ENCODE results near the gene TSPAN5. TPM values are rescaled to one million over a fixed set of nuclear protein-coding genes. Genes with fewer than 3 reads are reported as not detected.

TSPAN5 gene
- polyA plus RNA-seq, 1 experiment: 190 TPM

DNA sequence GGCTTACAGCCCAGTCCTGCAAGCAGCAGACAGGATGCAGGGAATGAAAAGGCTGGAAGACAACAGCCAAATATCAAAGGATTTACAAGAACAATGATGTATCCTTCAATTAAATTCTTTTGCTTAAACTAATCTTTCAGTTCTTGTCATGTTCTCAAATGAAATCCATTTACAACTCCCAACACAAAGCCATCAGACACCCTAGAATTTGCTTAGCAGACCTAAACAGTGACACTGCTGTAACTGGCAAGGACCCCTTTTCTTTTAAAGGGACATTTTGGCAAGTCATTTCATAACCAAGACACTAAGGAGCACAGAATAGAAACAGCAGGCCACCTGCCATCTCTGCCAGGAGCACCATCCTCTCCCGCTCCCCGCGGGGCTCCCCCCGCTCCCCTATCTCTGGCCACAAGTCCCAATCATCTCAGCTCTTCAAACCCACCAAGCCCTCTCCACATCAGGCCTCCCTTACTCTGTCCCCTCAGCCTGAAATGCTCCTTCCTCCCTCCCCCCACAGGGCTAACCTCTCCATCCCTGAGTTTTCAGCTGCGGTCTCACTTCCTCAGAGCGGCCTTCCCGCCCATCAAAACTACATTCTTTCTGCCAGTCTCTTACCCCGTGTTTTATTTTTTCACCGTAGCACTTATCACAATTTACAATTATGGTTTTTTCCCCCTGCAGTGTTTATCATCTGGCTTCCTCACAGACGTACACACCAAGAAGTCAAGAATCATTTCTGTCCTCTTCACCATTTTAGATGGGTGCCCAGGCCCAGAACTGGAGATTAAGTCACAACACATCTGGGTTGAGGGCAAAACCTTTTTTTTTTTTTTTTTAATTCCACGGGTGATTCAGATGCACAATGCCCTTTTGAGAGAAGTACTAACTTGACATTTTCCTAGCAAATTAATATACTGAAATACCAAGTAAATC, 45.8 kb downstream of the TSPAN5 start:
- Histone ChIP-seq H3K27me3 (ENCODE audit: control insufficient read depth, insufficient read depth, low read length) (no peaks in the 10 kb centered on the region), H3K27ac (ENCODE audit: low read depth, low read length) (peak overlapping the region; percentile 47), H3K4me3 (ENCODE audit: low read depth, low read length) (no peak overlapping the region), H3K9me3 (ENCODE audit: control insufficient read depth, insufficient read depth, low read length) (no peaks in the 10 kb centered on the region)
- TF ChIP-seq, protein P1, sequence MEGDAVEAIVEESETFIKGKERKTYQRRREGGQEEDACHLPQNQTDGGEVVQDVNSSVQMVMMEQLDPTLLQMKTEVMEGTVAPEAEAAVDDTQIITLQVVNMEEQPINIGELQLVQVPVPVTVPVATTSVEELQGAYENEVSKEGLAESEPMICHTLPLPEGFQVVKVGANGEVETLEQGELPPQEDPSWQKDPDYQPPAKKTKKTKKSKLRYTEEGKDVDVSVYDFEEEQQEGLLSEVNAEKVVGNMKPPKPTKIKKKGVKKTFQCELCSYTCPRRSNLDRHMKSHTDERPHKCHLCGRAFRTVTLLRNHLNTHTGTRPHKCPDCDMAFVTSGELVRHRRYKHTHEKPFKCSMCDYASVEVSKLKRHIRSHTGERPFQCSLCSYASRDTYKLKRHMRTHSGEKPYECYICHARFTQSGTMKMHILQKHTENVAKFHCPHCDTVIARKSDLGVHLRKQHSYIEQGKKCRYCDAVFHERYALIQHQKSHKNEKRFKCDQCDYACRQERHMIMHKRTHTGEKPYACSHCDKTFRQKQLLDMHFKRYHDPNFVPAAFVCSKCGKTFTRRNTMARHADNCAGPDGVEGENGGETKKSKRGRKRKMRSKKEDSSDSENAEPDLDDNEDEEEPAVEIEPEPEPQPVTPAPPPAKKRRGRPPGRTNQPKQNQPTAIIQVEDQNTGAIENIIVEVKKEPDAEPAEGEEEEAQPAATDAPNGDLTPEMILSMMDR (IDR thresholded peaks at IDR 0.05; ENCODE audit: low read depth, low read length): no peak
- CTCF ChIA-PET: no interaction called here
- DNase-seq (ENCODE audit: low read depth, low spot score): no peak
- POLR2A ChIA-PET: no interaction called here

DNA sequence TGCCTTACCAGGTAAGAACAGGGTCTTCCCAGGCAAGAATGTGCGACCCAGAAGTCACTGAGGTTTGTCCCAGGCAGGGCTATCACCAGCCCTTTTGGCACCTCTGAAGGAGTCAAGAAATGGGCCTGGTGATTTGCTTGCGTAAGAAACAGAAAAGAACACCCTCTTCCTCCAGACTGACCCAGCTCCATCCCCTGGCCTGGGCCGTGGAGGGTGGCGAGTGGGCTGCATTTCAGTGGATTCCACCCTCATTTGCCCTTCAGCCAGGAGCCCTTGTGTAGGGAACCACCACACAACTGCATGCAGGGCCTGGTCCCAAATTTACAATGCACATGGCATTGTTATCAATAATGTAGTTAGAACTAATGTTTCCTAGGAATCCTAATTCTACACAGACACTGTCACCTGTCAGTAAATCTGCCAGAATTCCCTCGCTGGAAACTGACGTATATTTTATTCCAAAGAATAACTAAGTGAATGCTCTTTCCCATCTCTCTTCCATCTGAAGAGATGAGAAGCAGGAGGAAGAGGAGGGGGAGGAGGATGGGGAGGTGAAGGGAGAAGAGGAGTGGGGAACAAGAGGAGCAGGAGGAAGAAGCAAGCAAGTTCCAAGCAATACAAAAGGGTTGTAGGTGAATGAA, 46.6 kb downstream of the TSPAN5 start:
- H3K27ac ChIP-seq (ENCODE audit: low read depth, low read length): peak overlapping the region; percentile 21
- DNase-seq (ENCODE audit: low read depth, low spot score): no peak
- CTCF ChIA-PET: no interaction called here
- H3K4me3 ChIP-seq (ENCODE audit: low read depth, low read length): no peak overlapping the region
- H3K27me3 ChIP-seq (ENCODE audit: control insufficient read depth, insufficient read depth, low read length): no peaks in the 10 kb centered on the region
- no peaks in the 10 kb centered on the region for H3K9me3 ChIP-seq (ENCODE audit: control insufficient read depth, insufficient read depth, low read length)
- POLR2A ChIA-PET: no interaction called here
- TF ChIP-seq, protein P1 (IDR thresholded peaks at IDR 0.05; ENCODE audit: low read depth, low read length): no peak

DNA sequence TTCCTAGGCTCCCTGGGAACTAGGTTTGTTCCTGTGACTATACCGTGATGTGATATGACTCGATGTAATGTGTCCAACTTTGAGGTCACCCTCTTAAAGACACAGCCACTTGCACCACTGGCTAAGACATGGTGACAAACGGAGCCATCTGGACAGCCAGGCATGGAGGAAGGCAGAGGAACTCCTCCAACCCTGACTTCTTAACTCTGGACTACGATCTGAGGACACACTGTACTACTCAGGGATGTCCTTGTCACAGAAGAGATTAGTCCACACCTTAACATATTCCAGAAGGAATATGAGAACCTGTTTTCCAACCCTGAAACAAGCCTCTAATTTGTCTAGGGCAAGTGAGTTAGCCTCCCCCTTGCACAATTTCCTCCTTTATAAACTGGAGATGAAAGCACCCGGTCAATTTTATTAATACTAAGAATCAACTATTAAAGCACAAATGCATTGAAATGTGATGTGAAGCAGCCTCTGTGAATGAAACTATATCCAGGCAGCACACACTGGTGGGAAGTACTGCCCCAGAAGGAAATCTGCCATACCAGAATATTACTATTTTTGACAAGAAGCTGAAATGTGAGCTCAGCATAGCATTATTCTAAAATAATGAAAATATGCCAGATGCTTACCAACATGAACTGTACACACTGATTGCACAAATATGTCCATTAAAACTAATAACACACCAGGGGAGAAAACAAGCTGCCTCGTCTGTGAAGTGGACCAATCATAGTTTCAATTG, 47.3 kb downstream of the TSPAN5 start:
- no peak overlapping the region for H3K27ac ChIP-seq (ENCODE audit: low read depth, low read length)
- TF ChIP-seq, protein P1 (IDR thresholded peaks at IDR 0.05; ENCODE audit: low read depth, low read length): no peak
- ChIA-PET POLR2A (no interaction called here), CTCF (no interaction called here)
- no peak for DNase-seq (ENCODE audit: low read depth, low spot score)
- H3K27me3 ChIP-seq (ENCODE audit: control insufficient read depth, insufficient read depth, low read length): no peaks in the 10 kb centered on the region
- H3K4me3 ChIP-seq (ENCODE audit: low read depth, low read length): no peak overlapping the region
- no peaks in the 10 kb centered on the region for H3K9me3 ChIP-seq (ENCODE audit: control insufficient read depth, insufficient read depth, low read length)

DNA sequence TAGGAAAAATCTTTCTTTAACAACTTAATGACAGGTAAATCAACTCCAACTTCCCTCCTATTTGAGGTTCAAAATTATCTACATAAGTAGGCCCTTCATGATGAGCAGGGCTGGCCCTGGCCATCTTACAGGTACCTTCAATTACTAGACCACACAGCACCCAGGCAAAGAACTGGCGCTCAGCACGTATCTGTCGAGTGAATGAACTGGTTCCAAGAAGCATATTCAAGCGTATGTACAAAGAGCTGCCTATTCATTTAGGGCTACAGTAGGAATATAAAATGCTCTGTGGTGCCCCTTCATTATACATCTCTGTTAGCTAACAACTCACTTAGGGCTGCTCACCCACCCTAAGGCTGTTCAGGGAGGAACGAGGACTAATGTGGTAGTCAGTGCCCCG, 48.0 kb downstream of the TSPAN5 start:
- POLR2A ChIA-PET: no interaction called here
- Histone ChIP-seq H3K4me3 (ENCODE audit: low read depth, low read length) (no peak overlapping the region), H3K27ac (ENCODE audit: low read depth, low read length) (no peak overlapping the region), H3K9me3 (ENCODE audit: control insufficient read depth, insufficient read depth, low read length) (no peaks in the 10 kb centered on the region), H3K27me3 (ENCODE audit: control insufficient read depth, insufficient read depth, low read length) (no peaks in the 10 kb centered on the region)
- TF ChIP-seq, protein P1 (IDR thresholded peaks at IDR 0.05; ENCODE audit: low read depth, low read length): no peak
- CTCF ChIA-PET: interaction anchor here (0.8 kb wide), 1 partner anchor 9 kb away, joined by 3 read pairs; no protein-coding TSS in a partner anchor
- DNase-seq (ENCODE audit: low read depth, low spot score): no peak

Measured in AG04450 (cell line).